K562 (cell line): ENCODE results near the gene ARHGEF38. TPM values are rescaled to one million over a fixed set of nuclear protein-coding genes. Genes with fewer than 3 reads are reported as not detected.

Source experiments
- ATAC-seq: fragments of 200-7000 bp; cut with Tn5 transposase; 3 replicates; pipeline ENCODE4 v1.9.1; 2020; ENCODE audit warnings: moderate library complexity
- BruUV-seq: library from RNA; stranded (reverse); fragments of 400-500 nt; replicated peaks from 2 replicates; lab custom pipeline; 2021; lab: Mats Ljungman, UMichigan
- CTCF ChIA-PET: fragments of 300-600 bp; formaldehyde crosslinking; extraction: SDS; loops from one replicate; lab custom pipeline; 2021; ENCODE audit warnings: low intra/inter-chr PET ratio; lab: Yijun Ruan, JAX
- POLR2A ChIA-PET: fragments of 300-600, 350-650 bp; sonication (Branson Sonifier 250); formaldehyde crosslinking; extraction: SDS; loops from one replicate; lab custom pipeline; 2021; ENCODE audit warnings: antibody characterized with exemption, inconsistent platforms; lab: Yijun Ruan, JAX
- DNase-seq, 4 experiments: peaks; one replicate each; pipeline versions ENCODE4 v3.0.0 to v3.0.0-alpha.2; 2011 to 2018; ENCODE audit warnings: low spot score in 3 of 4, mixed read lengths in 3 of 4; ENCODE audit errors: extremely low read depth in 1 of 4
- FAIRE-seq: peaks from 2 replicates; lab custom pipeline; 2011; peaks lifted over from hg19 to GRCh38; lab: Jason Lieb, UNC
- H2AFZ ChIP-seq: 2 replicates; pipeline ENCODE4 v1.6.0; 2011; ENCODE audit warnings: low read depth, low read length, control low read depth, inconsistent platforms
- H3K27ac ChIP-seq: fragments of 200-600 bp; 3 replicates; pipeline ENCODE4 v1.8.0; 2011; ENCODE audit warnings: low read depth, mild to moderate bottlenecking, control low read depth, inconsistent platforms, low read length, moderate library complexity, mixed read lengths; ENCODE audit errors: extremely low read depth
- H3K27me3 ChIP-seq, 2 experiments: fragments of 300-600 bp in 1 of 2; 2 replicates in 1 of 2; 3 replicates in 1 of 2; pipeline versions ENCODE4 v1.6.0 to v1.8.0; 2011; ENCODE audit warnings: inconsistent platforms in 2 of 2, low read length in 2 of 2, mild to moderate bottlenecking in 1 of 2, mixed read lengths in 1 of 2, moderate library complexity in 1 of 2; ENCODE audit not compliant: control insufficient read depth in 2 of 2, insufficient read depth in 2 of 2
- H3K36me3 ChIP-seq: fragments of 300-600 bp; 3 replicates; pipeline ENCODE4 v1.8.0; 2011; ENCODE audit warnings: mild to moderate bottlenecking, low read length, inconsistent platforms; ENCODE audit not compliant: control insufficient read depth, insufficient read depth
- H3K4me1 ChIP-seq, 2 experiments: fragments of 200-600 bp in 1 of 2; replicated peaks in 1 of 2; 2 replicates in 1 of 2; 3 replicates in 1 of 2; pipeline versions ENCODE4 v1.5.1 to v1.8.0; 2011; ENCODE audit warnings: inconsistent platforms in 2 of 2, low read length in 2 of 2, mild to moderate bottlenecking in 1 of 2, mixed read lengths in 1 of 2, moderate library complexity in 1 of 2; ENCODE audit not compliant: control insufficient read depth in 2 of 2, insufficient read depth in 2 of 2
- H3K4me2 ChIP-seq: 2 replicates; pipeline ENCODE4 v1.6.1; 2011; ENCODE audit warnings: low read length, control low read depth, inconsistent platforms, mixed read lengths; ENCODE audit not compliant: insufficient read depth
- H3K4me3 ChIP-seq: fragments of 200-600 bp; sonication (generic), shearing (Covaris generic); 2 replicates; pipeline ENCODE4 v1.5.1; 2016; ENCODE audit warnings: control low read depth, inconsistent platforms
- H3K79me2 ChIP-seq: fragments of 200-600 bp; 3 replicates; pipeline ENCODE4 v1.8.0; 2011; ENCODE audit warnings: low read length, inconsistent platforms; ENCODE audit not compliant: control insufficient read depth, insufficient read depth
- H3K9ac ChIP-seq, 2 experiments: 2 replicates each; pipeline versions ENCODE4 v1.6.0 to v1.6.1; 2011; ENCODE audit warnings: low read depth in 2 of 2, low read length in 2 of 2, control low read depth in 1 of 2, inconsistent platforms in 1 of 2, mild to moderate bottlenecking in 1 of 2, mixed read lengths in 1 of 2; ENCODE audit not compliant: insufficient read depth in 1 of 2
- H3K9me1 ChIP-seq: one replicate; pipeline ENCODE4 v1.6.0; 2011; ENCODE audit warnings: inconsistent platforms, mild to moderate bottlenecking, low read length, moderate library complexity; ENCODE audit not compliant: control insufficient read depth, insufficient read depth
- H3K9me3 ChIP-seq: replicated peaks from 2 replicates; pipeline ENCODE4 v1.5.1; 2011; ENCODE audit warnings: low read depth, low read length, inconsistent platforms; ENCODE audit not compliant: control insufficient read depth, insufficient read depth
- H4K20me1 ChIP-seq: replicated peaks from 2 replicates; pipeline ENCODE4 v1.6.1; 2011; ENCODE audit warnings: low read length, inconsistent platforms, mixed read lengths; ENCODE audit not compliant: control insufficient read depth, insufficient read depth
- CHD2 ChIP-seq: IDR thresholded peaks from 2 replicates; pipeline ENCODE4 v1.6.1; 2011; ENCODE audit warnings: low read depth, low read length
- FOXJ2 ChIP-seq: fragments of 200-800 bp; sonication (Bioruptor generic); IDR thresholded peaks from 2 replicates; pipeline ENCODE4 v1.6.1; 2016; ENCODE audit warnings: missing genetic modification characterization, missing compliant biosample characterization
- SREBF1 ChIP-seq: fragments of 150-350 bp; IDR thresholded peaks from 2 replicates; pipeline ENCODE4 v1.6.1; 2014; ENCODE audit warnings: antibody characterized with exemption, low read depth, low read length, borderline replicate concordance
- ZNF561 ChIP-seq: fragments of 450-650 bp; formaldehyde crosslinking; conservative IDR thresholded peaks from 2 replicates; pipeline ENCODE4 v1.4.0; 2020; ENCODE audit warnings: mild to moderate bottlenecking, moderate library complexity
- WGBS: fragments of 100-300 bp; shearing (Covaris generic); methylation state at CpG from one replicate; pipeline ENCODE4 v1.1.6; 2016; ENCODE audit warnings: low coverage, mixed read lengths; ENCODE audit not compliant: insufficient coverage; ENCODE audit errors: missing lambda C conversion rate; 5-methylcytosine and 5-hydroxymethylcytosine counted together
- in situ Hi-C: fragments of 300-500 bp; cut with MboI; formaldehyde crosslinking; loops from 4 replicates; pipeline ENCODE4 v1.15.0; 2018; ENCODE audit warnings: inconsistent platforms, mixed read lengths
- intact Hi-C: fragments of 100-400 bp; cut with micrococcal nuclease; formaldehyde crosslinking; loops from 2 replicates; pipeline ENCODE4 v1.14.2; 2022
- polyA plus RNA-seq, 8 experiments: library from polyadenylated mRNA; depleted of rRNA in 4 of 8; stranded (reverse) in 5 of 8; unstranded in 3 of 8; fragments of >200 nt; fragmentation: Nextera tagmentation in 2 of 8; fragmentation: Illumina TruSeq in 1 of 8; extraction: Ambion mirVana in 2 of 8; extraction: Trizol in 1 of 8; gene quantifications; 2 replicates each; pipeline versions ENCODE4 v1.2.1 to v1.2.3, GENCODE V29; 2011 to 2014; ENCODE audit warnings: inconsistent platforms in 1 of 8, missing spikeins in 1 of 8
- total RNA-seq, 7 experiments: library from RNA; depleted of rRNA in 6 of 7; stranded (reverse); fragments of >200 nt in 6 of 7; fragmentation: Illumina TruSeq in 2 of 7; extraction: Trizol in 2 of 7; gene quantifications; 2 replicates each; pipeline versions ENCODE4 v1.2.1 to v1.2.3, GENCODE V29; 2011 to 2021; ENCODE audit warnings: low replicate concordance in 1 of 7
- TF ChIP-seq, protein P1 (sequence below): fragments of 450-650 bp; IDR thresholded peaks from 2 replicates; pipeline ENCODE4 v1.6.1; 2016; ENCODE audit warnings: borderline replicate concordance

ARHGEF38 gene
- total and polyA plus RNA-seq, 9 of the 15 experiments (the other 6 are each of a cell fraction or from before 2014, with no cell fraction given) = 0.17 TPM; not detected in 8

DNA sequence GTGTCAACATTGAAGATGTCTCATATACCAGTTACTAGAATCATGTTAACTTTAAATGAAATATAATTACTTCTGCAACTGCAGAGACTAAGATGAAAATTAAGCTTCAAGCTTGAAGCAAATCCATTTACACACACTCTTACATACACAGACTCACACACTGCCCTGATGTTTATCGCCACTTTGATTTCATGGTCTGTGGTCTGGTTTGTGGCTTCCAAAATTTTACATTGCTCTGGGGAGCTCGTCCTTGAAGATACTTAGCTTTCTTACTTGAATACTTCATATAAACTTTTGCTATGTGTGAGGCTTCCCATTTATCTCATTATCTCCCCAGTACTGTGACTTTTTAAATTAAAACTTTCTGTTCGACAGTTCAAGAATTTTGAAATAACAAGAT is 35.8 kb downstream of the ARHGEF38 start:
- Histone ChIP-seq H3K9ac (no peak overlapping the region), H3K36me3 (no peaks in the 10 kb centered on the region), H3K4me1 (no peaks in the 10 kb centered on the region), H3K9me3 (no peaks in the 10 kb centered on the region), H4K20me1 (no peaks in the 10 kb centered on the region), H3K4me2 (no peak overlapping the region), H3K27ac (no peak overlapping the region), H3K9me1 (no peaks in the 10 kb centered on the region), H3K27me3 (no peaks in the 10 kb centered on the region), H3K4me3 (no peak overlapping the region)
- WGBS = 0% methylated on average over 3 of the region's 3 CpGs
- intact Hi-C loops = no loop called here
- POLR2A ChIA-PET = no interaction called here
- CTCF ChIA-PET = no interaction called here
- no TSS peak for BruUV-seq
- FAIRE-seq (no peak), DNase-seq (no peak)
- TF ChIP-seq SREBF1 (no peak), ZNF561 (no peak), FOXJ2 (tag) (no peak), CHD2 (no peak)
- TF ChIP-seq, protein P1, sequence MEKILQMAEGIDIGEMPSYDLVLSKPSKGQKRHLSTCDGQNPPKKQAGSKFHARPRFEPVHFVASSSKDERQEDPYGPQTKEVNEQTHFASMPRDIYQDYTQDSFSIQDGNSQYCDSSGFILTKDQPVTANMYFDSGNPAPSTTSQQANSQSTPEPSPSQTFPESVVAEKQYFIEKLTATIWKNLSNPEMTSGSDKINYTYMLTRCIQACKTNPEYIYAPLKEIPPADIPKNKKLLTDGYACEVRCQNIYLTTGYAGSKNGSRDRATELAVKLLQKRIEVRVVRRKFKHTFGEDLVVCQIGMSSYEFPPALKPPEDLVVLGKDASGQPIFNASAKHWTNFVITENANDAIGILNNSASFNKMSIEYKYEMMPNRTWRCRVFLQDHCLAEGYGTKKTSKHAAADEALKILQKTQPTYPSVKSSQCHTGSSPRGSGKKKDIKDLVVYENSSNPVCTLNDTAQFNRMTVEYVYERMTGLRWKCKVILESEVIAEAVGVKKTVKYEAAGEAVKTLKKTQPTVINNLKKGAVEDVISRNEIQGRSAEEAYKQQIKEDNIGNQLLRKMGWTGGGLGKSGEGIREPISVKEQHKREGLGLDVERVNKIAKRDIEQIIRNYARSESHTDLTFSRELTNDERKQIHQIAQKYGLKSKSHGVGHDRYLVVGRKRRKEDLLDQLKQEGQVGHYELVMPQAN = no peak
- TF ChIP-seq, all 486 proteins: peak for 0
- no peak for ATAC-seq
- Histone ChIP-seq H2AFZ (no peak overlapping the region), H3K79me2 (no peaks in the 10 kb centered on the region)
- in situ Hi-C loops = loop anchor here (25.0 kb wide), 1 partner anchor 599 kb away; no protein-coding TSS in a partner anchor
